H1 (cell line): Measurements from ENCODE around the gene STPG1. TPM values are rescaled to one million over a fixed set of nuclear protein-coding genes. Genes with fewer than 3 reads are reported as not detected.
A peak's percentile ranks its signal among the peaks of the same experiment; 100 is the strongest.

Experiments
- CTCF ChIA-PET: fragments of 300-600 bp; sonication (Branson Sonifier 250); formaldehyde crosslinking; loops from one replicate; lab custom pipeline; 2021; ENCODE audit not compliant: partially characterized antibody; lab: Charles Lee
- POLR2A ChIA-PET: fragments of 300-600 bp; sonication (Branson Sonifier 250); formaldehyde crosslinking; loops from one replicate; lab custom pipeline; 2021; ENCODE audit warnings: inconsistent platforms; ENCODE audit not compliant: partially characterized antibody; lab: Charles Lee
- DNase-seq, 2 experiments: peaks; one replicate each; pipeline versions ENCODE4 v3.0.0 to v3.0.0-alpha.2; 2010 to 2022; ENCODE audit warnings: low spot score in 2 of 2, low read depth in 1 of 2, mixed read lengths in 1 of 2
- FAIRE-seq: peaks from 2 replicates; lab custom pipeline; 2011; peaks lifted over from hg19 to GRCh38; lab: Jason Lieb, UNC
- H2AFZ ChIP-seq: 2 replicates; pipeline ENCODE4 v1.8.1; 2012; ENCODE audit warnings: low read length, inconsistent platforms
- H2AK5ac ChIP-seq: 2 replicates; pipeline ENCODE4 v1.6.1; 2013; ENCODE audit warnings: low read depth, low read length
- H2BK120ac ChIP-seq: replicated peaks from 2 replicates; pipeline ENCODE3; 2013; ENCODE audit warnings: low read depth, low read length, inconsistent platforms
- H2BK12ac ChIP-seq: 2 replicates; pipeline ENCODE4 v1.6.1; 2013; ENCODE audit warnings: low read depth, low read length
- H2BK15ac ChIP-seq: 2 replicates; pipeline ENCODE4 v1.6.1; 2013; ENCODE audit warnings: low read length
- H2BK20ac ChIP-seq: 2 replicates; pipeline ENCODE4 v1.6.1; 2013; ENCODE audit warnings: low read length
- H2BK5ac ChIP-seq: 2 replicates; pipeline ENCODE4 v1.6.1; 2013; ENCODE audit warnings: low read depth, low read length
- H3K14ac ChIP-seq: 2 replicates; pipeline ENCODE4 v1.6.1; 2013; ENCODE audit warnings: inconsistent platforms; ENCODE audit not compliant: insufficient read length
- H3K18ac ChIP-seq: 2 replicates; pipeline ENCODE4 v1.6.1; 2013; ENCODE audit warnings: low read length; ENCODE audit errors: extremely low read depth
- H3K23ac ChIP-seq: 2 replicates; pipeline ENCODE4 v1.6.1; 2013; ENCODE audit warnings: inconsistent platforms; ENCODE audit not compliant: insufficient read length
- H3K23me2 ChIP-seq: 2 replicates; pipeline ENCODE4 v1.6.1; 2013; ENCODE audit warnings: low read depth, low read length
- H3K27ac ChIP-seq: 2 replicates; pipeline ENCODE4 v1.6.1; 2011; ENCODE audit warnings: low read depth, low read length, inconsistent platforms
- H3K27me3 ChIP-seq, 4 experiments: replicated peaks in 1 of 4; 1 replicate in 1 of 4; 2 replicates in 3 of 4; pipeline versions ENCODE4 v1.6.1 to v1.8.1; 2011 to 2013; ENCODE audit warnings: low read length in 3 of 4, mild to moderate bottlenecking in 3 of 4, inconsistent platforms in 2 of 4, mixed read lengths in 2 of 4, moderate library complexity in 1 of 4; ENCODE audit not compliant: control insufficient read depth in 3 of 4, insufficient read depth in 3 of 4; ENCODE audit errors: extremely low read depth in 1 of 4
- H3K36me3 ChIP-seq, 4 experiments: 2 replicates each; pipeline versions ENCODE4 v1.6.1 to v1.8.1; 2011 to 2013; ENCODE audit warnings: mild to moderate bottlenecking in 4 of 4, low read length in 3 of 4, moderate library complexity in 2 of 4, control low read depth in 1 of 4, inconsistent platforms in 1 of 4; ENCODE audit not compliant: insufficient read depth in 4 of 4, control insufficient read depth in 2 of 4
- H3K4ac ChIP-seq: replicated peaks from 2 replicates; pipeline ENCODE3; 2013; ENCODE audit warnings: low read length, low read depth, mixed read lengths, inconsistent platforms; ENCODE audit not compliant: insufficient read length
- H3K4me1 ChIP-seq, 4 experiments: replicated peaks in 1 of 4; 1 replicate in 1 of 4; 2 replicates in 3 of 4; pipeline versions ENCODE4 v1.6.1 to v1.8.1; 2011 to 2013; ENCODE audit warnings: low read length in 3 of 4, inconsistent platforms in 2 of 4, mixed read lengths in 1 of 4; ENCODE audit not compliant: insufficient read depth in 4 of 4, control insufficient read depth in 3 of 4
- H3K4me2 ChIP-seq, 2 experiments: 2 replicates each; pipeline versions ENCODE4 v1.6.1 to v1.8.1; 2011 to 2013; ENCODE audit warnings: low read depth in 2 of 2, low read length in 2 of 2, control low read depth in 1 of 2, inconsistent platforms in 1 of 2, mild to moderate bottlenecking in 1 of 2; ENCODE audit not compliant: insufficient read depth in 1 of 2
- H3K4me3 ChIP-seq, 4 experiments: fragments of 200-600, 300-600 bp in 1 of 4; sonication (generic), shearing (Covaris generic), sonication (Bioruptor Twin) in 1 of 4; 2 replicates each; pipeline versions ENCODE4 v1.5.1 to v1.8.1; 2011 to 2016; ENCODE audit warnings: low read length in 4 of 4, low read depth in 3 of 4, control low read depth in 2 of 4, inconsistent platforms in 2 of 4, mild to moderate bottlenecking in 2 of 4, mixed read lengths in 1 of 4, moderate library complexity in 1 of 4; ENCODE audit not compliant: insufficient read depth in 2 of 4; ENCODE audit errors: extremely low read depth in 1 of 4
- H3K56ac ChIP-seq: replicated peaks from 2 replicates; pipeline ENCODE3; 2013; ENCODE audit warnings: low read depth, mild to moderate bottlenecking, mixed read lengths, low read length, inconsistent platforms; ENCODE audit not compliant: insufficient read length
- H3K79me1 ChIP-seq: 2 replicates; pipeline ENCODE4 v1.6.1; 2013; ENCODE audit warnings: low read depth, low read length, control low read depth
- H3K79me2 ChIP-seq, 2 experiments: 2 replicates each; pipeline versions ENCODE4 v1.6.1 to v1.8.1; 2012 to 2013; ENCODE audit warnings: low read length in 2 of 2, mild to moderate bottlenecking in 2 of 2, inconsistent platforms in 1 of 2; ENCODE audit not compliant: insufficient read depth in 2 of 2, control insufficient read depth in 1 of 2
- H3K9ac ChIP-seq, 4 experiments: replicated peaks in 1 of 4; 1 replicate in 1 of 4; 2 replicates in 3 of 4; pipeline versions ENCODE4 v1.6.1 to v1.8.1; 2011 to 2013; ENCODE audit warnings: low read depth in 3 of 4, low read length in 3 of 4, control low read depth in 2 of 4, mild to moderate bottlenecking in 2 of 4, moderate library complexity in 2 of 4, inconsistent platforms in 1 of 4; ENCODE audit errors: extremely low read depth in 1 of 4
- H3K9me3 ChIP-seq, 2 experiments: 2 replicates each; pipeline versions ENCODE4 v1.6.1 to v1.8.1; 2012 to 2013; ENCODE audit warnings: mild to moderate bottlenecking in 2 of 2, moderate library complexity in 2 of 2, control low read depth in 1 of 2, inconsistent platforms in 1 of 2, low read depth in 1 of 2, low read length in 1 of 2, mixed read lengths in 1 of 2; ENCODE audit not compliant: insufficient read depth in 2 of 2
- H4K20me1 ChIP-seq, 2 experiments: replicated peaks in 1 of 2; 2 replicates each; pipeline versions ENCODE3 to v1.8.1; 2011 to 2013; ENCODE audit warnings: inconsistent platforms in 2 of 2, low read length in 2 of 2, mild to moderate bottlenecking in 1 of 2; ENCODE audit not compliant: insufficient read depth in 2 of 2, control insufficient read depth in 1 of 2
- H4K5ac ChIP-seq: 2 replicates; pipeline ENCODE4 v1.6.1; 2013; ENCODE audit warnings: low read length, low read depth, mixed read lengths, inconsistent platforms; ENCODE audit not compliant: insufficient read length
- H4K8ac ChIP-seq: 2 replicates; pipeline ENCODE4 v1.8.0; 2013; ENCODE audit warnings: mild to moderate bottlenecking, moderate library complexity, low read length, inconsistent platforms; ENCODE audit not compliant: insufficient read depth; ENCODE audit errors: extremely low read depth
- H4K91ac ChIP-seq: replicated peaks from 2 replicates; pipeline ENCODE3; 2013; ENCODE audit warnings: low read length, mixed read lengths, inconsistent platforms; ENCODE audit not compliant: insufficient read length
- ASH2L ChIP-seq: fragments of 200-600, 300-600 bp; sonication (generic); IDR thresholded peaks from one replicate; pipeline ENCODE4 v1.7.1; 2017; ENCODE audit warnings: low read length
- CHD2 ChIP-seq: IDR thresholded peaks from 2 replicates; pipeline ENCODE4 v1.6.1; 2012; ENCODE audit warnings: low read length, improper control_type of control experiment
- FOSL1 ChIP-seq: IDR thresholded peaks from 2 replicates; pipeline ENCODE4 v1.6.1; 2011; ENCODE audit warnings: mild to moderate bottlenecking, low read depth, low read length, moderate library complexity; ENCODE audit not compliant: insufficient read depth
- GABPA ChIP-seq: IDR thresholded peaks from 2 replicates; pipeline ENCODE4 v1.6.1; 2011; ENCODE audit warnings: mild to moderate bottlenecking, low read length, moderate library complexity, borderline replicate concordance; ENCODE audit not compliant: insufficient read depth
- GTF2F1 ChIP-seq: IDR thresholded peaks from 2 replicates; pipeline ENCODE4 v1.6.1; 2012; ENCODE audit warnings: low read depth, low read length, improper control_type of control experiment, borderline replicate concordance
- HDAC2 ChIP-seq, 2 experiments: fragments of 300-600 bp in 1 of 2; sonication (generic) in 1 of 2; IDR thresholded peaks; 2 replicates each; pipeline ENCODE4 v1.6.1; 2011 to 2012; ENCODE audit warnings: low read depth in 2 of 2, low read length in 2 of 2, mild to moderate bottlenecking in 2 of 2, moderate library complexity in 2 of 2, borderline replicate concordance in 1 of 2, inconsistent platforms in 1 of 2
- RAD21 ChIP-seq, 2 experiments: IDR thresholded peaks in 1 of 2; conservative IDR thresholded peaks in 1 of 2; 2 replicates each; pipeline ENCODE4 v1.6.1; 2011; ENCODE audit warnings: low read depth in 2 of 2, low read length in 2 of 2, improper control_type of control experiment in 1 of 2, inconsistent platforms in 1 of 2, mild to moderate bottlenecking in 1 of 2, moderate library complexity in 1 of 2
- RBBP5 ChIP-seq: IDR thresholded peaks from 2 replicates; pipeline ENCODE4 v1.7.1; 2012; ENCODE audit warnings: low read depth, mild to moderate bottlenecking, inconsistent platforms, low read length, moderate library complexity, borderline replicate concordance
- TAF1 ChIP-seq: IDR thresholded peaks from 2 replicates; pipeline ENCODE4 v1.6.1; 2011; ENCODE audit warnings: mild to moderate bottlenecking, low read depth, low read length
- TCF12 ChIP-seq: IDR thresholded peaks from 2 replicates; pipeline ENCODE4 v1.6.1; 2011; ENCODE audit warnings: low read depth, mild to moderate bottlenecking, low read length
- WGBS, 2 experiments: shearing (Covaris generic) in 1 of 2; methylation state at CpG; one replicate each; pipeline versions ENCODE4 v1.1.6 to v1.1.7; 2013 to 2015; ENCODE audit warnings: low lambda C conversion rate in 2 of 2, mixed read lengths in 2 of 2, inconsistent platforms in 1 of 2, low coverage in 1 of 2, missing lambda C conversion rate in 1 of 2; ENCODE audit not compliant: insufficient replicate concordance in 2 of 2, insufficient coverage in 1 of 2, insufficient read length in 1 of 2; ENCODE audit errors: extremely low coverage in 1 of 2, missing lambda C conversion rate in 1 of 2; 5-methylcytosine and 5-hydroxymethylcytosine counted together
- polyA plus RNA-seq, 7 experiments: library from polyadenylated mRNA; depleted of rRNA in 3 of 7; stranded (reverse) in 5 of 7; unstranded in 2 of 7; fragments of >200 nt in 5 of 7; fragments of 200-250 nt in 2 of 7; gene quantifications; 1 replicate in 5 of 7; 2 replicates in 1 of 7; 4 replicates in 1 of 7; pipeline versions ENCODE4 v1.2.1 to v1.2.3, GENCODE V29; 2011 to 2013; ENCODE audit warnings: missing spikeins in 2 of 7, mixed read lengths in 2 of 7
- total RNA-seq: library from RNA; stranded (reverse); fragmentation: NEBNext Ultra II Directional; extraction: Animal tissue kit (Norgen Biotek cat#: 25700); gene quantifications from 2 replicates; pipeline ENCODE4 v1.2.1, GENCODE V29; 2021
- TF ChIP-seq, protein P1 (sequence below): IDR thresholded peaks from 2 replicates; pipeline ENCODE4 v1.6.1; 2012; ENCODE audit warnings: inconsistent platforms

STPG1 gene
- total and polyA plus RNA-seq, 2 of the 8 experiments (the other 6 are each of a cell fraction or from before 2014, with no cell fraction given) = 10.3 to 11.2 TPM

DNA sequence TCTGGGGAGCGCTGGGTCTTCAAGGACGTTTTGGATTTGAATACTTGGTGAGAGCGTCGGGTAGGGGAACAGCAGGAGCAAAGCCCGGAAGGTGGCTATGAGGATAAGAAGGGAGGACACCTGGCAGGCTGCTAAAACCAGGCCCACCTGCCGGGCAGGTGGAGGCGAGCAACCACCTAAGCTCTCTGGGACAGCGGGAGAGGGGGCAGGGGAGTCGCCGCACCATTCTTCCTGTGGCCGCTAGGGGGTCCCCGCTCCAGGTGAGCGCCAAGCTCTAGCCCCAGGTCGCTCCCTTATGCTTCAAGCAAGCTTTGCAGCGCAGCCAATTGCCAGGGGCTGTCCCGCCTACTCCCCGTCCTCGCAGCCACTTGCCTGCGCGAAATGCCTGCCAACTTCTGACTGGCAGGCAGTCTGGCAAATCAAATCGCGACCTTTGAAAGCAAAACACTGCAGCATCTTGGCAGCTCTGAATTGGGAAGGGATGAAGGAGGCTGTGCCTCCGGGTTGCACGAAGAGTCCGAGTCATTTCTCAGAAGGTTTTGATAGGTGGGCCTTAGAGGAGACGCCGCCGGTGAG lies 1.8 kb upstream of the STPG1 start, which contains the start of gene NIPAL3:
Gene NIPAL3 (plus strand): TSS at position 469 of the 576 bp plus-strand sequence. CDS start 3,746 bp downstream, outside the sequence.
- no peak within 1 kb of the TSS for H3K56ac ChIP-seq
- H3K27ac ChIP-seq = no peak within 1 kb of the TSS
- H3K79me2 ChIP-seq = 0 out of 4 replicates have a peak, but pooled peaks cover 0 to 3% of the 10 kb centered on the region in 2 experiments
- H3K14ac ChIP-seq = no peak within 1 kb of the TSS
- no peak within 1 kb of the TSS for H2BK120ac ChIP-seq
- DNase-seq (peak; percentile 95 to 100), FAIRE-seq (no peak)
- no peaks in the 10 kb centered on the region for H4K20me1 ChIP-seq
- no peaks in the 10 kb centered on the region for H3K79me1 ChIP-seq
- peak within 1 kb of the TSS; percentile 89 to 97 for H3K4me2 ChIP-seq
- peak within 1 kb of the TSS; percentile 50 to 89 (median 76) for H3K4me3 ChIP-seq
- H3K27me3 ChIP-seq = no peaks in the 10 kb centered on the region
- no peak within 1 kb of the TSS for H2BK5ac ChIP-seq
- no peaks in the 10 kb centered on the region for H3K9me3 ChIP-seq
- H3K23ac ChIP-seq = no peak within 1 kb of the TSS
- peak within 1 kb of the TSS in 3 of 4 experiments; percentile 10 to 27 (median 25); a peak in 4 of 7 replicates for H3K9ac ChIP-seq
- no peak within 1 kb of the TSS for H2BK12ac ChIP-seq
- no peak within 1 kb of the TSS for H4K91ac ChIP-seq
- no peak within 1 kb of the TSS for H2BK20ac ChIP-seq
- peak within 1 kb of the TSS; percentile 83 for H2AFZ ChIP-seq
- H2AK5ac ChIP-seq = no peak within 1 kb of the TSS
- H3K4ac ChIP-seq = no peak within 1 kb of the TSS
- H3K18ac ChIP-seq = 0 out of 2 replicates have a peak within 1 kb of the TSS, but pooled peaks have one; percentile 5
- ChIA-PET POLR2A (interaction anchor here (2.1 to 2.3 kb wide), 2 partner anchors 11 to 87 kb away, joined by 5 to 7 read pairs; partner anchors contain the start of gene RCAN3), CTCF (interaction anchor here (0.5 to 3.0 kb wide), 42 partner anchors 9 to 1168 kb away, joined by 3 to 15 read pairs (median 4); no protein-coding TSS in a partner anchor)
- no peak within 1 kb of the TSS for H2BK15ac ChIP-seq
- no peak within 1 kb of the TSS for H4K5ac ChIP-seq
- no peak within 1 kb of the TSS for H4K8ac ChIP-seq
- peaks cover 11% of the 10 kb centered on the region for H3K23me2 ChIP-seq
- no peaks in the 10 kb centered on the region for H3K36me3 ChIP-seq
- WGBS, 2 experiments = 1% methylated on average over 28 of the region's 28 CpGs; no CpG with 5 or more reads in 1 of the 2 experiments
- peaks cover 0 to 6% (median under 1%) of the 10 kb centered on the region in 4 experiments; a peak in 3 of 7 replicates for H3K4me1 ChIP-seq
- no peak for TF ChIP-seq GTF2F1
- no peak for TF ChIP-seq FOSL1
- peak; percentile 9; the same call in 1 of the 2 replicates for TF ChIP-seq RBBP5
- peak; percentile 27; the same call in 1 of the 2 replicates for TF ChIP-seq TAF1
- no peak for TF ChIP-seq ASH2L
- peak; percentile 81; the same call in 1 of the 2 replicates for TF ChIP-seq TCF12
- TF ChIP-seq GABPA = 0 out of 2 replicates have a peak, but pooled peaks have one; percentile 12
- peak; percentile 67 to 71 for TF ChIP-seq RAD21 (IDR thresholded peaks at IDR 0.05 in 1 of 2, conservative IDR thresholded peaks at IDR 0.05 in 1 of 2; ENCODE audit: low read depth in 2 of 2, low read length in 2 of 2)
- peak; percentile 91 for TF ChIP-seq CHD2
- TF ChIP-seq, protein P1, sequence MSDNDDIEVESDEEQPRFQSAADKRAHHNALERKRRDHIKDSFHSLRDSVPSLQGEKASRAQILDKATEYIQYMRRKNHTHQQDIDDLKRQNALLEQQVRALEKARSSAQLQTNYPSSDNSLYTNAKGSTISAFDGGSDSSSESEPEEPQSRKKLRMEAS = peak; percentile 81
- TF ChIP-seq HDAC2 (IDR thresholded peaks at IDR 0.05; ENCODE audit: borderline replicate concordance in 1 of 2, low read depth in 2 of 2, low read length in 2 of 2) = 0 out of 4 replicates have a peak, but pooled peaks of 1 of the 2 experiments have one; percentile 23
